HepG2 (cell line): ENCODE results near the gene IRAK3. TPM values are rescaled to one million over a fixed set of nuclear protein-coding genes. Genes with fewer than 3 reads are reported as not detected.

Source experiments
- ARID3A ChIP-seq: IDR thresholded peaks from 2 replicates; pipeline ENCODE4 v1.6.1; 2012; ENCODE audit warnings: low read depth, low read length, improper control_type of control experiment
- ATM ChIP-seq: fragments of 450-650 bp; IDR thresholded peaks from 2 replicates; pipeline ENCODE4 v1.7.1; 2017; ENCODE audit warnings: mild to moderate bottlenecking, borderline replicate concordance
- CEBPB ChIP-seq: IDR thresholded peaks from 2 replicates; pipeline ENCODE4 v1.6.1; 2011; ENCODE audit warnings: low read depth, low read length, improper control_type of control experiment, borderline replicate concordance
- ELF3 ChIP-seq: IDR thresholded peaks from 2 replicates; pipeline ENCODE4 v1.6.1; 2016; ENCODE audit warnings: missing genetic modification reagents, missing compliant biosample characterization
- FOXA3 ChIP-seq: IDR thresholded peaks from 2 replicates; pipeline ENCODE4 v1.6.1; 2016; ENCODE audit warnings: missing genetic modification reagents, missing compliant biosample characterization
- FOXP4 ChIP-seq: sonication (generic); formaldehyde crosslinking; IDR thresholded peaks from 2 replicates; pipeline ENCODE4 v1.4.0; 2020; ENCODE audit warnings: missing genetic modification reagents
- HMGXB4 ChIP-seq, 2 experiments: sonication (generic) in 1 of 2; formaldehyde crosslinking in 1 of 2; IDR thresholded peaks; 2 replicates each; pipeline versions ENCODE4 v1.4.0 to v1.6.1; 2018 to 2020; ENCODE audit warnings: missing genetic modification reagents in 2 of 2, borderline replicate concordance in 1 of 2, low read depth in 1 of 2, mild to moderate bottlenecking in 1 of 2, missing biosample characterization in 1 of 2
- HNRNPK ChIP-seq: fragments of 200-400 bp; formaldehyde crosslinking; IDR thresholded peaks from 2 replicates; pipeline ENCODE4 v1.6.1; 2018; ENCODE audit warnings: low read length, low read depth, moderate library complexity, mild to moderate bottlenecking; ENCODE audit not compliant: poor library complexity, severe bottlenecking
- IKZF4 ChIP-seq: sonication (generic); formaldehyde crosslinking; IDR thresholded peaks from 2 replicates; pipeline ENCODE4 v1.5.1; 2020; ENCODE audit warnings: borderline replicate concordance, mild to moderate bottlenecking, low read depth, missing genetic modification reagents; ENCODE audit errors: not compliant biosample characterization
- KAT8 ChIP-seq: IDR thresholded peaks from 2 replicates; pipeline ENCODE4 v1.6.1; 2016; ENCODE audit warnings: missing genetic modification reagents, missing compliant biosample characterization
- MAF1 ChIP-seq: sonication (generic); formaldehyde crosslinking; IDR thresholded peaks from 2 replicates; pipeline ENCODE4 v1.5.0; 2020; ENCODE audit warnings: missing genetic modification reagents, borderline replicate concordance
- REXO4 ChIP-seq: sonication (generic); formaldehyde crosslinking; IDR thresholded peaks from 2 replicates; pipeline ENCODE4 v1.8.0; 2022; ENCODE audit warnings: missing genetic modification reagents, mild to moderate bottlenecking, borderline replicate concordance
- RXRB ChIP-seq: IDR thresholded peaks from 2 replicates; pipeline ENCODE4 v1.6.1; 2016; ENCODE audit warnings: borderline replicate concordance, missing genetic modification reagents, missing compliant biosample characterization
- SIN3A ChIP-seq: IDR thresholded peaks from 2 replicates; pipeline ENCODE4 v1.6.1; 2011; ENCODE audit warnings: low read depth, mild to moderate bottlenecking, control low read depth, low read length, borderline replicate concordance
- SP140L ChIP-seq: sonication (generic); formaldehyde crosslinking; IDR thresholded peaks from 2 replicates; pipeline ENCODE4 v1.4.0; 2020; ENCODE audit warnings: missing genetic modification reagents, borderline replicate concordance
- TEAD3 ChIP-seq: optimal IDR thresholded peaks from 2 replicates; pipeline ENCODE3; 2016; ENCODE audit warnings: borderline replicate concordance
- THAP11 ChIP-seq: IDR thresholded peaks from 2 replicates; pipeline ENCODE4 v1.6.1; 2016; ENCODE audit warnings: missing biosample characterization, missing genetic modification reagents
- U2AF1 ChIP-seq: fragments of 200-400 bp; formaldehyde crosslinking; optimal IDR thresholded peaks from 2 replicates; pipeline ENCODE3; 2017; ENCODE audit warnings: mild to moderate bottlenecking, low read depth, low read length
- ZMYM4 ChIP-seq: sonication (generic); formaldehyde crosslinking; IDR thresholded peaks from 2 replicates; pipeline ENCODE4 v1.8.1; 2023; ENCODE audit warnings: mild to moderate bottlenecking, missing genetic modification reagents
- ZNF777 ChIP-seq: sonication (generic); formaldehyde crosslinking; IDR thresholded peaks from 2 replicates; pipeline ENCODE4 v1.4.0; 2020; ENCODE audit warnings: missing genetic modification reagents
- ZSCAN29 ChIP-seq: sonication (generic); formaldehyde crosslinking; conservative IDR thresholded peaks from 2 replicates; pipeline ENCODE4 v1.4.0; 2020; ENCODE audit warnings: mild to moderate bottlenecking, missing genetic modification reagents
- polyA plus RNA-seq, 8 experiments: library from polyadenylated mRNA; depleted of rRNA in 3 of 8; stranded (reverse) in 7 of 8; unstranded in 1 of 8; fragments of >200 nt; fragmentation: Illumina TruSeq in 4 of 8; extraction: Trizol in 4 of 8; gene quantifications; 2 replicates each; pipeline versions ENCODE4 v1.2.1 to v1.2.3, GENCODE V29; 2011 to 2016; ENCODE audit warnings: low read depth in 4 of 8, missing spikeins in 1 of 8, mixed read lengths in 1 of 8; ENCODE audit not compliant: insufficient read depth in 1 of 8
- total RNA-seq, 5 experiments: library from RNA; depleted of rRNA; stranded (reverse); fragments of >200 nt; fragmentation: Illumina TruSeq; extraction: Trizol; gene quantifications; 2 replicates each; pipeline ENCODE4 v1.2.3, GENCODE V29; 2016; ENCODE audit warnings: low read depth in 1 of 5

Gene IRAK3
- total and polyA plus RNA-seq, 2 of the 13 experiments (the other 11 are each of a cell fraction or from before 2014, with no cell fraction given): 0.01 TPM; not detected in 1

- 0 out of 4 replicates have a peak, but pooled peaks of 1 of the 2 experiments have one; percentile 42 for TF ChIP-seq HMGXB4 (CRISPR knock-in tag; IDR thresholded peaks at IDR 0.05; ENCODE audit: borderline replicate concordance in 1 of 2, low read depth in 1 of 2)
- TF ChIP-seq ARID3A: peak; percentile 78
- TF ChIP-seq U2AF1: no peak
- TF ChIP-seq CEBPB: peak; percentile 41; the same call in 1 of the 2 replicates
- peak; percentile 100 for TF ChIP-seq TEAD3
- no peak for TF ChIP-seq ATM
- TF ChIP-seq IKZF4: no peak
- TF ChIP-seq KAT8 (CRISPR knock-in tag): peak; percentile 38; the same call in 1 of the 2 replicates
- peak; percentile 39 for TF ChIP-seq THAP11 (CRISPR knock-in tag)
- no peak for TF ChIP-seq ZSCAN29 (CRISPR knock-in tag)
- no peak for TF ChIP-seq SP140L (CRISPR knock-in tag)
- no peak for TF ChIP-seq REXO4 (CRISPR knock-in tag)
- no peak for TF ChIP-seq ZNF777
- TF ChIP-seq ZMYM4 (CRISPR knock-in tag): 0 out of 2 replicates have a peak, but pooled peaks have one; percentile 16
- no peak for TF ChIP-seq HNRNPK
- no peak for TF ChIP-seq SIN3A
- peak; percentile 81 for TF ChIP-seq ELF3 (CRISPR knock-in tag)
- peak; percentile 66 for TF ChIP-seq FOXA3 (CRISPR knock-in tag)
- TF ChIP-seq MAF1: no peak
- no peak for TF ChIP-seq FOXP4 (CRISPR knock-in tag)
- peak; percentile 47; the same call in 1 of the 2 replicates for TF ChIP-seq RXRB
Observed at GRCh38 chr12:66144791-66145754, 43.9 kb upstream of the IRAK3 start (continued).
